Caco-2 (cell line): ENCODE results near the gene ERICH6. TPM values are rescaled to one million over a fixed set of nuclear protein-coding genes. Genes with fewer than 3 reads are reported as not detected.

Experiments
- BruUV-seq: library from RNA; stranded (reverse); fragments of 400-500 nt; replicated peaks from 2 replicates; lab custom pipeline; 2021; lab: Mats Ljungman, UMichigan
- CTCF ChIA-PET: fragments of 300-600 bp; sonication (Branson Sonifier 250); formaldehyde crosslinking; loops from one replicate; lab custom pipeline; 2022; ENCODE audit warnings: antibody characterized with exemption; lab: Charles Lee
- POLR2A ChIA-PET: fragments of 300-600 bp; sonication (Branson Sonifier 250); formaldehyde crosslinking; loops from one replicate; lab custom pipeline; 2022; ENCODE audit warnings: antibody characterized with exemption; lab: Charles Lee
- DNase-seq, 2 experiments: peaks; one replicate each; pipeline versions ENCODE4 v3.0.0 to v3.0.0-alpha.2; 2020 to 2022
- H3K27me3 ChIP-seq: replicated peaks from 2 replicates; pipeline ENCODE4 v1.6.0; 2011; ENCODE audit warnings: low read length; ENCODE audit not compliant: control insufficient read depth, insufficient read depth
- H3K36me3 ChIP-seq: 2 replicates; pipeline ENCODE4 v1.5.1; 2011; ENCODE audit warnings: low read length; ENCODE audit not compliant: control insufficient read depth, insufficient read depth
- H3K4me1 ChIP-seq: fragments of 250-450 bp; sonication (Bioruptor Pico); 2 replicates; pipeline ENCODE4 v1.5.1; 2020; ENCODE audit warnings: mild to moderate bottlenecking
- H3K4me3 ChIP-seq: 2 replicates; pipeline ENCODE4 v1.5.1; 2011; ENCODE audit warnings: low read depth, mild to moderate bottlenecking, control low read depth, low read length
- H3K9me3 ChIP-seq: fragments of 250-450 bp; sonication (Bioruptor Pico); 2 replicates; pipeline ENCODE4 v1.5.1; 2020; ENCODE audit warnings: mild to moderate bottlenecking, moderate library complexity
- H3K27ac Mint-ChIP-seq: one replicate; pipeline ENCODE4 v1.8.0; 2022; ENCODE audit warnings: mixed read lengths; ENCODE audit not compliant: unreplicated experiment
- H3K27me3 Mint-ChIP-seq: one replicate; pipeline ENCODE4 v1.8.0; 2022; ENCODE audit warnings: mixed read lengths; ENCODE audit not compliant: insufficient read depth, unreplicated experiment
- H3K36me3 Mint-ChIP-seq: one replicate; pipeline ENCODE4 v1.8.0; 2022; ENCODE audit warnings: mild to moderate bottlenecking, mixed read lengths; ENCODE audit not compliant: insufficient read depth, unreplicated experiment
- H3K4me1 Mint-ChIP-seq: one replicate; pipeline ENCODE4 v1.8.0; 2022; ENCODE audit warnings: low read depth, mixed read lengths; ENCODE audit not compliant: unreplicated experiment
- H3K4me3 Mint-ChIP-seq: one replicate; pipeline ENCODE4 v1.8.0; 2022; ENCODE audit warnings: mild to moderate bottlenecking, moderate library complexity, mixed read lengths; ENCODE audit not compliant: unreplicated experiment
- H3K9me3 Mint-ChIP-seq: one replicate; pipeline ENCODE4 v1.8.0; 2022; ENCODE audit warnings: mixed read lengths; ENCODE audit not compliant: unreplicated experiment
- CTCF ChIP-seq, 2 experiments: fragments of 200-600 bp in 1 of 2; IDR thresholded peaks; 1 replicate in 1 of 2; 2 replicates in 1 of 2; pipeline versions ENCODE4 v1.5.1 to v1.8.0; 2011 to 2022; ENCODE audit warnings: antibody characterized with exemption in 1 of 2, control low read depth in 1 of 2, inconsistent platforms in 1 of 2, low read depth in 1 of 2, low read length in 1 of 2, mild to moderate bottlenecking in 1 of 2, moderate library complexity in 1 of 2; ENCODE audit not compliant: insufficient read depth in 1 of 2, severe bottlenecking in 1 of 2, unreplicated experiment in 1 of 2
- intact Hi-C: fragments of 100-400 bp; cut with micrococcal nuclease; formaldehyde crosslinking; loops from one replicate; pipeline ENCODE4 v1.10.0; 2022; ENCODE audit not compliant: unreplicated experiment
- total RNA-seq: library from RNA; stranded (reverse); gene quantifications from 2 replicates; pipeline ENCODE4 v1.2.3, GENCODE V29; 2022

Gene ERICH6
- total RNA-seq, 1 experiment from 2014 or later, result not detected

- Histone ChIP-seq H3K4me3 (no peak overlapping the region), H3K27me3 (no peaks in the 10 kb centered on the region), H3K36me3 (no peaks in the 10 kb centered on the region), H3K9me3 (no peaks in the 10 kb centered on the region), H3K4me1 (peaks cover 18% of the 10 kb centered on the region)
- TF ChIP-seq CTCF (IDR thresholded peaks at IDR 0.05; ENCODE audit: insufficient read depth in 1 of 2, low read depth in 1 of 2, low read length in 1 of 2, severe bottlenecking in 1 of 2, unreplicated experiment in 1 of 2), result no peak
- BruUV-seq, result no TSS peak
- Mint-ChIP-seq H3K36me3 (peaks cover 33% of the 10 kb centered on the region), H3K4me3 (no peak overlapping the region), H3K9me3 (no peaks in the 10 kb centered on the region), H3K4me1 (no peaks in the 10 kb centered on the region), H3K27me3 (no peaks in the 10 kb centered on the region), H3K27ac (no peak overlapping the region)
- intact Hi-C loops, result no loop called here
- ChIA-PET POLR2A (no interaction called here), CTCF (no interaction called here)
- no peak for DNase-seq
These were observed 39.8 kb upstream of the ERICH6 start for GRCh38 chr3:150743508-150743907.

GRCh38 chr3:150742679-150743078, 39.0 kb upstream of the ERICH6 start:
- H3K9me3 Mint-ChIP-seq, result no peaks in the 10 kb centered on the region
- Histone ChIP-seq H3K36me3 (no peaks in the 10 kb centered on the region), H3K27me3 (no peaks in the 10 kb centered on the region), H3K4me3 (no peak overlapping the region), H3K4me1 (peaks cover 26% of the 10 kb centered on the region), H3K9me3 (no peaks in the 10 kb centered on the region)
- no peak overlapping the region for H3K27ac Mint-ChIP-seq
- peaks cover 33% of the 10 kb centered on the region for H3K36me3 Mint-ChIP-seq
- POLR2A ChIA-PET, result no interaction called here
- no peak overlapping the region for H3K4me3 Mint-ChIP-seq
- DNase-seq, result no peak
- BruUV-seq, result no TSS peak
- intact Hi-C loops, result no loop called here
- H3K4me1 Mint-ChIP-seq, result peaks cover 5% of the 10 kb centered on the region
- H3K27me3 Mint-ChIP-seq, result no peaks in the 10 kb centered on the region
- CTCF ChIA-PET, result no interaction called here
- no peak for TF ChIP-seq CTCF (IDR thresholded peaks at IDR 0.05; ENCODE audit: insufficient read depth in 1 of 2, low read depth in 1 of 2, low read length in 1 of 2, severe bottlenecking in 1 of 2, unreplicated experiment in 1 of 2)

GRCh38 chr3:150742141-150742523, 38.4 kb upstream of the ERICH6 start:
- POLR2A ChIA-PET, result no interaction called here
- Histone ChIP-seq H3K27me3 (no peaks in the 10 kb centered on the region), H3K36me3 (no peaks in the 10 kb centered on the region), H3K9me3 (no peaks in the 10 kb centered on the region), H3K4me1 (peaks cover 29% of the 10 kb centered on the region), H3K4me3 (no peak overlapping the region)
- no peak overlapping the region for H3K27ac Mint-ChIP-seq
- no peak for TF ChIP-seq CTCF (IDR thresholded peaks at IDR 0.05; ENCODE audit: insufficient read depth in 1 of 2, low read depth in 1 of 2, low read length in 1 of 2, severe bottlenecking in 1 of 2, unreplicated experiment in 1 of 2)
- peaks cover 11% of the 10 kb centered on the region for H3K4me1 Mint-ChIP-seq
- no peaks in the 10 kb centered on the region for H3K9me3 Mint-ChIP-seq
- H3K27me3 Mint-ChIP-seq, result no peaks in the 10 kb centered on the region
- no TSS peak for BruUV-seq
- no peak overlapping the region for H3K4me3 Mint-ChIP-seq
- intact Hi-C loops, result no loop called here
- H3K36me3 Mint-ChIP-seq, result peaks cover 28% of the 10 kb centered on the region
- no peak for DNase-seq
- CTCF ChIA-PET, result no interaction called here
